Naive thymus-derived CD4-positive, alpha-beta T cell (primary cell): ENCODE results near the gene TRIP12. TPM values are rescaled to one million over a fixed set of nuclear protein-coding genes. Genes with fewer than 3 reads are reported as not detected.

ENCODE experiments used
- ATAC-seq: fragments of 150-1000 bp; cut with Tn5 transposase; 2 replicates; pipeline ENCODE4 v1.10.0; 2021; ENCODE audit warnings: mild to moderate bottlenecking, moderate library complexity
- CTCF ChIA-PET: fragments of 350-600 bp; sonication (Branson Sonifier 250); formaldehyde crosslinking; loops from one replicate; lab custom pipeline; 2021; ENCODE audit warnings: antibody characterized with exemption; lab: Charles Lee
- POLR2A ChIA-PET: fragments of 350-600 bp; sonication (Branson Sonifier 250); formaldehyde crosslinking; loops from one replicate; lab custom pipeline; 2021; ENCODE audit warnings: antibody characterized with exemption, inconsistent platforms; lab: Charles Lee
- DNase-seq, 9 donors: peaks; one replicate each; pipeline versions ENCODE4 v3.0.0 to v3.0.0-alpha.2; 2020 to 2022; ENCODE audit warnings: mixed read lengths in 1 of 9
- H3K27ac ChIP-seq: one replicate; pipeline ENCODE4 v1.7.0; 2013; ENCODE audit warnings: mild to moderate bottlenecking, low read depth, low read length, moderate library complexity
- H3K27me3 ChIP-seq, 2 donors: one replicate each; pipeline ENCODE4 v1.7.0; 2013; ENCODE audit warnings: low read length in 2 of 2, mild to moderate bottlenecking in 2 of 2, moderate library complexity in 2 of 2; ENCODE audit not compliant: control insufficient read depth in 2 of 2, insufficient read depth in 2 of 2
- H3K36me3 ChIP-seq, 3 experiments: 1 replicate in 2 of 3; 2 replicates in 1 of 3; pipeline ENCODE4 v1.7.0; 2013; ENCODE audit warnings: low read length in 3 of 3, mild to moderate bottlenecking in 3 of 3, moderate library complexity in 1 of 3; ENCODE audit not compliant: insufficient read depth in 3 of 3, control insufficient read depth in 2 of 3
- H3K4me1 ChIP-seq, 2 donors: one replicate each; pipeline ENCODE4 v1.7.0; 2013; ENCODE audit warnings: low read length in 2 of 2, mild to moderate bottlenecking in 2 of 2, moderate library complexity in 1 of 2; ENCODE audit not compliant: control insufficient read depth in 2 of 2, insufficient read depth in 2 of 2
- H3K4me3 ChIP-seq: 2 replicates; pipeline ENCODE4 v1.7.0; 2013; ENCODE audit warnings: mild to moderate bottlenecking, low read length
- H3K9me3 ChIP-seq, 3 experiments: 1 replicate in 2 of 3; 2 replicates in 1 of 3; pipeline ENCODE4 v1.7.0; 2013; ENCODE audit warnings: low read length in 3 of 3; ENCODE audit not compliant: control insufficient read depth in 2 of 3
- H3K27ac Mint-ChIP-seq, 9 donors: one replicate each; pipeline ENCODE4 v1.8.0; 2020 to 2022; ENCODE audit warnings: mixed read lengths in 9 of 9, mild to moderate bottlenecking in 8 of 9, moderate library complexity in 5 of 9, inconsistent platforms in 2 of 9
- H3K27me3 Mint-ChIP-seq, 5 donors: one replicate each; pipeline ENCODE4 v1.8.0; 2021 to 2022; ENCODE audit warnings: mixed read lengths in 5 of 5, mild to moderate bottlenecking in 1 of 5
- H3K36me3 Mint-ChIP-seq, 5 donors: one replicate each; pipeline ENCODE4 v1.8.0; 2020 to 2022; ENCODE audit warnings: mixed read lengths in 5 of 5, mild to moderate bottlenecking in 3 of 5, inconsistent platforms in 1 of 5
- H3K4me1 Mint-ChIP-seq, 7 donors: one replicate each; pipeline ENCODE4 v1.8.0; 2020 to 2022; ENCODE audit warnings: mixed read lengths in 7 of 7, mild to moderate bottlenecking in 3 of 7, inconsistent platforms in 1 of 7
- H3K4me3 Mint-ChIP-seq, 10 donors: one replicate each; pipeline ENCODE4 v1.8.0; 2020 to 2022; ENCODE audit warnings: mild to moderate bottlenecking in 10 of 10, mixed read lengths in 10 of 10, moderate library complexity in 6 of 10, inconsistent platforms in 2 of 10
- H3K9me3 Mint-ChIP-seq, 11 donors: one replicate each; pipeline ENCODE4 v1.8.0; 2020 to 2022; ENCODE audit warnings: mixed read lengths in 11 of 11, mild to moderate bottlenecking in 4 of 11, inconsistent platforms in 1 of 11, moderate library complexity in 1 of 11
- intact Hi-C, 2 donors: fragments of 100-400 bp; cut with micrococcal nuclease; formaldehyde crosslinking; loops; one replicate each; pipeline ENCODE4 v1.15.1; 2023
- polyA plus RNA-seq, 2 donors: library from polyadenylated mRNA; unstranded; fragments of 300-500 nt; fragmentation: Illumina TruSeq; gene quantifications; one replicate each; pipeline ENCODE4 v1.2.3, GENCODE V29; 2021
- total RNA-seq, 6 experiments: library from RNA in 5 of 6; stranded (reverse) in 5 of 6; gene quantifications; 1 replicate in 5 of 6; 2 replicates in 1 of 6; pipeline ENCODE4 v1.2.3 and lab custom pipeline; 2021 to 2026

TRIP12 gene
- total and polyA plus RNA-seq, 7 experiments from 2014 or later: 34.8 to 247 (median 224) TPM

GRCh38 chr2:229810786-229811185 is 111.0 kb downstream of the TRIP12 start:
- ChIA-PET CTCF (interaction anchor here (1.3 kb wide), 1 partner anchor 10 kb away, joined by 5 read pairs; no protein-coding TSS in a partner anchor), POLR2A (interaction anchor here (0.6 to 1.0 kb wide), 2 partner anchors 17 to 24 kb away, joined by 3 read pairs; no protein-coding TSS in a partner anchor)
- DNase-seq: no peak
- no peak overlapping the region for H3K4me3 Mint-ChIP-seq
- intact Hi-C loops: no loop called here
- Histone ChIP-seq H3K27ac (no peak overlapping the region), H3K4me1 (no peaks in the 10 kb centered on the region), H3K27me3 (no peaks in the 10 kb centered on the region), H3K9me3 (no peaks in the 10 kb centered on the region), H3K36me3 (peaks cover 18 to 59% (median 31%) of the 10 kb centered on the region in 3 experiments), H3K4me3 (no peak overlapping the region)
- no peak for ATAC-seq
- no peaks in the 10 kb centered on the region for H3K27me3 Mint-ChIP-seq
- H3K36me3 Mint-ChIP-seq: peaks cover 13 to 47% (median 32%) of the 10 kb centered on the region in 5 donors
- H3K9me3 Mint-ChIP-seq: no peaks in the 10 kb centered on the region
- H3K4me1 Mint-ChIP-seq: peaks cover 0 to 9% (median 6%) of the 10 kb centered on the region in 7 donors
- peak overlapping the region in 6 of 9 donors; percentile 59 to 81 (median 76) for H3K27ac Mint-ChIP-seq

GRCh38 chr2:229805559-229805958 is 116.2 kb downstream of the TRIP12 start:
- no peak for ATAC-seq
- H3K27me3 ChIP-seq: no peaks in the 10 kb centered on the region
- ChIA-PET CTCF (no interaction called here), POLR2A (no interaction called here)
- peaks cover 24 to 69% (median 31%) of the 10 kb centered on the region in 3 experiments for H3K36me3 ChIP-seq
- Mint-ChIP-seq H3K4me1 (peaks cover 0 to 8% (median 0%) of the 10 kb centered on the region in 7 donors), H3K36me3 (peaks cover 4 to 44% (median 22%) of the 10 kb centered on the region in 5 donors), H3K27me3 (no peaks in the 10 kb centered on the region), H3K27ac (peak overlapping the region in 6 of 9 donors; percentile 46 to 79 (median 56)), H3K4me3 (no peak overlapping the region), H3K9me3 (no peaks in the 10 kb centered on the region)
- no peaks in the 10 kb centered on the region for H3K4me1 ChIP-seq
- H3K27ac ChIP-seq: no peak overlapping the region
- intact Hi-C loops: no loop called here
- no peak overlapping the region for H3K4me3 ChIP-seq
- H3K9me3 ChIP-seq: no peaks in the 10 kb centered on the region
- no peak for DNase-seq

- H3K9me3 Mint-ChIP-seq: no peaks in the 10 kb centered on the region
- intact Hi-C loops: loop anchor here in 1 of 2 donors (5.0 kb wide), 1 partner anchor 45 kb away; no protein-coding TSS in a partner anchor
- ATAC-seq: no peak
- Histone ChIP-seq H3K9me3 (no peaks in the 10 kb centered on the region), H3K4me3 (no peak overlapping the region), H3K27me3 (no peaks in the 10 kb centered on the region), H3K27ac (no peak overlapping the region), H3K36me3 (peaks cover 21 to 69% (median 30%) of the 10 kb centered on the region in 3 experiments), H3K4me1 (no peaks in the 10 kb centered on the region)
- no peak overlapping the region for H3K4me3 Mint-ChIP-seq
- peaks cover 0 to 6% (median 0%) of the 10 kb centered on the region in 7 donors for H3K4me1 Mint-ChIP-seq
- peak overlapping the region in 5 of 9 donors; percentile 4 to 55 (median 38) for H3K27ac Mint-ChIP-seq
- ChIA-PET POLR2A (interaction anchor here (0.7 kb wide), 1 partner anchor 50 kb away, joined by 5 read pairs; no protein-coding TSS in a partner anchor), CTCF (interaction anchor here (0.6 to 2.5 kb wide), 8 partner anchors 12 to 265 kb away, joined by 3 to 19 read pairs (median 4); no protein-coding TSS in a partner anchor)
- no peaks in the 10 kb centered on the region for H3K27me3 Mint-ChIP-seq
- no peak for DNase-seq
- peaks cover 9 to 44% (median 21%) of the 10 kb centered on the region in 5 donors for H3K36me3 Mint-ChIP-seq
These were observed 119.0 kb downstream of the TRIP12 start for GRCh38 chr2:229802785-229803184.

- peak; percentile 33 to 76 (median 66) for DNase-seq
- POLR2A ChIA-PET: interaction anchor here (0.7 to 1.2 kb wide), 2 partner anchors 100 to 1121 kb away, joined by 3 to 5 read pairs; no protein-coding TSS in a partner anchor
- Mint-ChIP-seq H3K9me3 (no peaks in the 10 kb centered on the region), H3K27me3 (no peaks in the 10 kb centered on the region), H3K4me1 (peaks cover 0 to 6% (median 0%) of the 10 kb centered on the region in 7 donors), H3K36me3 (peaks cover 18 to 44% (median 27%) of the 10 kb centered on the region in 5 donors), H3K27ac (peak overlapping the region in 6 of 9 donors; percentile 13 to 65 (median 40)), H3K4me3 (no peak overlapping the region)
- Histone ChIP-seq H3K27me3 (no peaks in the 10 kb centered on the region), H3K4me1 (no peaks in the 10 kb centered on the region), H3K27ac (no peak overlapping the region), H3K9me3 (no peaks in the 10 kb centered on the region), H3K4me3 (no peak overlapping the region), H3K36me3 (peaks cover 26 to 70% (median 38%) of the 10 kb centered on the region in 3 experiments)
- CTCF ChIA-PET: interaction anchor here (0.6 to 2.5 kb wide), 18 partner anchors 9 to 1252 kb away, joined by 3 to 19 read pairs (median 4); no protein-coding TSS in a partner anchor
- ATAC-seq: peak; percentile 70
- intact Hi-C loops: loop anchor here (1.0 to 5.0 kb wide), 9 partner anchors 46 to 810 kb away; partner anchors contain the start of genes FBXO36 (in 1 of the 2), SLC16A14 (in 1 of the 2) and TRIP12 (in 1 of the 2)
These were observed 120.6 kb downstream of the TRIP12 start for GRCh38 chr2:229800997-229801754.

- POLR2A ChIA-PET: no interaction called here
These were observed 123.2 kb downstream of the TRIP12 start for GRCh38 chr2:229798446-229799155.

GRCh38 chr2:229795058-229795457 is 126.8 kb downstream of the TRIP12 start:
- CTCF ChIA-PET: no interaction called here
- Mint-ChIP-seq H3K36me3 (peaks cover 25 to 65% (median 31%) of the 10 kb centered on the region in 5 donors), H3K9me3 (no peaks in the 10 kb centered on the region), H3K27me3 (no peaks in the 10 kb centered on the region), H3K4me3 (no peak overlapping the region), H3K4me1 (peaks cover 0 to 13% (median 0%) of the 10 kb centered on the region in 7 donors), H3K27ac (no peak overlapping the region)
- POLR2A ChIA-PET: no interaction called here
- Histone ChIP-seq H3K36me3 (peaks cover 38 to 81% (median 63%) of the 10 kb centered on the region in 3 experiments), H3K4me1 (no peaks in the 10 kb centered on the region), H3K27me3 (no peaks in the 10 kb centered on the region), H3K4me3 (no peak overlapping the region), H3K27ac (no peak overlapping the region), H3K9me3 (no peaks in the 10 kb centered on the region)
- intact Hi-C loops: loop anchor here in 1 of 2 donors (10.0 kb wide), 1 partner anchor 1000 kb away; no protein-coding TSS in a partner anchor
- ATAC-seq (no peak), DNase-seq (no peak)

More at GRCh38 chr2:229798446-229799155, 123.2 kb downstream of the TRIP12 start:
- H3K27ac ChIP-seq: no peak overlapping the region
- CTCF ChIA-PET: interaction anchor here (1.4 kb wide), 1 partner anchor 112 kb away, joined by 9 read pairs; no protein-coding TSS in a partner anchor
- no peak overlapping the region for H3K4me3 ChIP-seq
- peak overlapping the region in 1 of 9 donors; percentile 36 for H3K27ac Mint-ChIP-seq
- intact Hi-C loops: loop anchor here in 1 of 2 donors (10.0 kb wide), 1 partner anchor 996 kb away; no protein-coding TSS in a partner anchor
- no peaks in the 10 kb centered on the region for H3K9me3 Mint-ChIP-seq
- H3K9me3 ChIP-seq: no peaks in the 10 kb centered on the region
- H3K27me3 ChIP-seq: no peaks in the 10 kb centered on the region
- peaks cover 15 to 41% (median 21%) of the 10 kb centered on the region in 5 donors for H3K36me3 Mint-ChIP-seq
- H3K4me3 Mint-ChIP-seq: no peak overlapping the region
- H3K4me1 ChIP-seq: no peaks in the 10 kb centered on the region
- H3K4me1 Mint-ChIP-seq: peaks cover 0 to 6% (median 0%) of the 10 kb centered on the region in 7 donors
- ATAC-seq: no peak
- H3K27me3 Mint-ChIP-seq: no peaks in the 10 kb centered on the region
- no peak for DNase-seq
- H3K36me3 ChIP-seq: peaks cover 37 to 74% (median 37%) of the 10 kb centered on the region in 3 experiments
